HG03469 (cell line): ENCODE data around the gene KDM4D.
"Not testable (repeated sequence)": the region's sequence is repeated elsewhere in the genome, so short reads cannot be mapped to it uniquely, and the experiment has no call there.

Experiments
- ATAC-seq: cut with Tn5 transposase; IDR thresholded peaks from one replicate; pipeline ENCODE4 v1.9.1; 2021; ENCODE audit warnings: mild to moderate bottlenecking, moderate library complexity, moderate number of reproducible peaks; ENCODE audit not compliant: unreplicated experiment

Gene KDM4D

DNA sequence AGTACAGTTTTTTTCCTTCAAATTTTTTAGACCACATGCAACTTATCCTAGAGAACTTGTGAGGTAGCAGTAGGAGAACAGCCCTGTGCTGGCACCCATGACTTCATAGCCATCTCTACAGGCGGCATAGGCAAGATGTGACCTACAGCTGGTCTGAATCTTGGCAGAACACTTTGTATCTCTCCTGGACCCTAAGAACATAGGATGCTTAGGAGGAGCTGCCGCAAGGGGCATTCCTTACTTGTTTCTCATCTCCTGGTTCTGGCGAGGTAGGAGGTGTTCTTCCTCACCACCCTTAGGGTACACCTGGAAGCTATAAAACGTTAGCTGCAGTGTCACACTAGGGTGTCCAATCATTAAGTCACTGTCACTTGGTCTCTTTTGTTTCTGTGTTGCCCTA, 16.5 kb upstream of the KDM4D start:
- no peak for ATAC-seq

DNA sequence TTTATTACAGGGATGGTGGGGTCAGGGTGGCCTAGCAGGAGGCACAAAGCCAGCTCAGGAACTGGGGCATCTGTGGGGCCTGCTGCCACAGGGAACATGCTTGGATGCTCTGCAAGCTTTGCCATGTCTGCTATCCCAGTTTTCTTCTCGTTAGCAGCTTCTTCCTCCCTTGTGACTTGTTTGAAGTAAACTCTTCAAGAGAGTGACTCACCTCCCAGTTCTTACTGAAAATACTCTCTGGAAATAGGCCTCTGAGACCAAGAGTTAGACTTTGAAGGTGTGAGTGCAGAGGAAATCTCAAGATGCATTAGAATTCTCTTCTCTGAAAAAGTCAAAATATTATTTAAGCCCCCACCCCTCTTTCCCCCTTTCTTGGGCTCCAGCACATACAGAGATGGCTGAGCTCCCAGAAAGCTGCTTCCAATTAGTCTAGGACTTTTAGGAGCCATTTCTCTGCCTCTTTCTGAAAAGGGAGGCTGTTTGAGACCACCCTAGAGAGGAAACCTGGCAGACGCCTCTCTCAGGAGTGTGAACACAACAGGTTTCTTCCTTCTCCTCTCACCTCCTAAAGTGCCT, 15.3 kb upstream of the KDM4D start:
- ATAC-seq = no peak

DNA sequence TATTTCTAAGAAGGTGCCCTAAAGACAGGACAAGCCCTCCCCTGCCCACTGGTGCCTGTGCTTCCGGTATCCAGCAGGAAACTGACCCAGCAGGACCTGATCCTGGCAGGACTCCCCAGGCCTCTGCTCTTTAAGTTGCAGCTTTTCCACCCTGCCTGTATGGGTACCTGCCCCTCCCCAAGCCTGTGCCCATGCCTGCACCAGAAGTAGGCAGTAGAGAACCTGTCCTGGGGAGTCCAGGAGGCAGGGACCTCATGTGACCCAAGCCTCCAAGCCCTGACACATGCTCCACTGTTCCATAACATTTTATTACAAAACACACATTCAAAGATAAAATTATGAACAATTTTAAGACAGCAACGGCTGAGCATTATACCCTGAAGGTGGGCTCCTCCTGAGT, 14.3 kb upstream of the KDM4D start:
- ATAC-seq = no peak

DNA sequence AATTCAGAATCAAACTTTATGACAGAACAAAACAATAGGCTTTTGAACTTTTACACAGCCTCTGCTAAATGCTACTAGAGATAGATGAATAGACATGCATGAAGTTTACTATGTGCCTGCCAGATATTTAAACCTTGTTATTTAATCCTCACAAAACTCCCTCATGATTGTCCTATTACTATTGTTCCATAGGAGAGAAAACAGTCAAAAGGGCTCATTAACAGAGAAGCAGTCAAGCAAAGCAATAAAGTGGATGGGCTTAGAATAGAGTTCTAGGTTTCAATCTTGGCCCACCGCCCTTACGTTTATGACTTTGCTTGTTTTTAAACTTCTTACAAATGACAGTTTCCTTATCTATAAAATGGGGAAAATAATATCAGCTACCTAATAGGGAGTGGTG, 13.0 kb upstream of the KDM4D start:
- no peak for ATAC-seq

DNA sequence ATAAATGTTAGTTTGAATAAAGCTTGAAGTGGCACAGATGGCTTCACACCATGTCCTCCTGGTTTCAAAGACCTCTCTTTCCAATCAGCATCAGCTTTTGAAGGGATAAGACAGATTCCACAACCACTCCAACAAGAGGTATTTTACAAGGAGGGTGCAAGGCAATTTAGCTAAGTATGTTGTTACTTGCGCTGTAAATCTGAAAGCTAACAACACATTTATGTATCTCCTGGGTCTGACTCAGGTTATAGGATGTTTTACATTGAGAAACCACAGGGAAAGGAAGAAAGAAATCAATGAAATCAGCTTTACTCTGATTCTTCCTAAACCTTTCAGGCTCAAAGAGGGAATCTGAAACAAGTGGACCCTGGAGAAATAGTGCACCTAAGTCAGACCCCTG, 12.3 kb upstream of the KDM4D start:
- ATAC-seq = no peak

DNA sequence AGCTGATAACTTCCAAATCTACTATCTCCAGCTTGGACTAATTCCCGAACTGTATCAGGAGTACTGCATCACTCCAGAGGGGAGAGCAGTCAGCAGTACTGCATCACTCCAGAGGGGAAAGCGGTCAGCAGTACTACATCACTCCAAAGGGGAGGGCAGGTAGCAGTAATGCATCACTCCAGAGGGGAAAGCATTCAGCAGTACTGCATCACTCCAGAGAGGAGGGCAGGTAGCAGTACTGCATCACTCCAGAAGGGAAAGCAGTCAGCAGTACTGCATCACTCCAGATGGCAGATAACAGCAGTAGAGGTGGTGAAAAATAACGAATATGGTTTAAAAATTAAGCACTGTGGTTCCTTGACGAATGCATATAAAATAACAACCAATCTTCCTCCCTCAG, 8.6 kb upstream of the KDM4D start:
- ATAC-seq = no peak

DNA sequence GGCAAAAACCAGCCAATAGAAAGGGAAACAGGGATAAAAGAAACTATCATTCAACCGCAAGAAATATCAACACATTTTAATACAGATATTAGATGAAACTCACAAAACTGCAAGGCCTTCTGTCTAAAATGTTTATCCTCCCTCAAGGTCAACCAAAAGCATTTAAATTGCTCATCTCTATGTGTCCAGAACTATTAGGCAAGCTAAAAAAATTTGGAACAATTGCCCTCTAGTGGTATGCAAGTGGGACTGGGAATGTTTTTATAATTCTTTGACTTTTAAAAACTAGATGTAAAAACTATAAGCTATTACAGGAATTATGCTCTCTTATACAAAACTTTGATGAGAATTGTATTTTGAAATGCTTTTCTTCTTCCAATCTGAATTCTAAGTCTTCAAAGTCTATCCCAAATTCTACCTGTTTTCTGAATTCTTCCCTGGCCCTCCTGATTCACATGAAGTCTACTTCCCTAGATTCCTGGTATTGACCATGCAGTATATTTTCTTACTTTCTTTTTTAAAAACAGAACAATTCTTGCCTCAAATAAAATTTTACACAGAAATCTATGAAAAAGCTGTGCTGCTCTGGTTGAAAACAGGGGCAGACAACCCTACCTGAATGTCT, 5.1 kb upstream of the KDM4D start:
- ATAC-seq = no peak

DNA sequence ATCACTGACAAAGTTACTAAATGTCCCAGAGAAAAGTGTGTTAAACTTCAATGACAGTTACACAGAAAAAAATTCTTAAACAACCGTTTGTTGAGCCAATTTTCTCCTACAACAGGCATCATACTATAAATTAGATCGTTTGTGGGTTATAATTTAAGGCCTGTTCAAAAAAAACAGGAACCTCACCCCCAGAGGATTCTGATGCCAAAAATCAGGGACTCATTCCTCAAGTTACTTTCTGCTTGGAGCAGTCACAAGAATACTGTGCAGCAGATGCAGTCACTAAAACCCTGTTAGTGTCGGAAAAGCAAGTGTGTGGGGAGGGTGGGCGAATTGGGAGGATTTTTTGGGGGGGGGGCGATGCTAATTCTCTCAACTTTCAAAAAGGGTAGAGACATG, 810 bp upstream of the KDM4D start:
- ATAC-seq = no peak

DNA sequence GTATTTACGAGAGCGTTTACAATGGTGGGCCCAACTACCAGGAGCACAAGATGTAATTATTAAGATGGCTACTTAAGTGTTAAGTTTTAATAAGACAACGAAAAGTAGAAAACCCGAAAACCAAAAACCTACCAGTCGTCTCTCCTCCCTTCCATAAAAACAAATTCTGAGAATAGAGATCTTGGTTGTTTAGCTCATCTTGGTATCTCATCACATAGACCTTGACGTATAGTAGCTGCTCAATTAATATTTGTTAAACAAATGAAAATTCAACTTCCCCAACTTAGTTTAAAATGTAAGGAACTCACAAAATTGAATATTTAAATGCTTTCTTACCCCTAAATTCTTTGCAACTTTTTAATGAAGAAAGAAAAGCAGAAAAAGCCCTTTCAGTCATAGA, 669 bp downstream of the KDM4D start:
- no peak for ATAC-seq

DNA sequence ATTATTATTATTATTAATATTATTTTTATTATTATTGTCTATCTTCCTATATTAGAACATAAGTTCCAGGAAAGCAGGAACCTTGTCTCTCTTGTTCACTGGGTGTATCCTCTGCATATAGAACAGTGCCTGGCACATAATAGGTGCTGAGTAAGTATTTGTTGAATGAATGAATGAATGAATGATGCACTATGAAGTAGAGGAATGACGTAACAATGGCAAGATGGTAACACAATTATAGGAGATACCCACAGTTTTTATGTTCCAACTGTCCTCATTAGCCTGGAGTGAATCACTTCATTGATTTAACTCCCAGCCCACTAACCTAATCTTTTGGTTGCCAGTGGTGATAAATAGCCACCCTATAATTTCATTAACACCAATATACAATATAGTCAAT, 2.1 kb downstream of the KDM4D start:
- ATAC-seq = no peak

DNA sequence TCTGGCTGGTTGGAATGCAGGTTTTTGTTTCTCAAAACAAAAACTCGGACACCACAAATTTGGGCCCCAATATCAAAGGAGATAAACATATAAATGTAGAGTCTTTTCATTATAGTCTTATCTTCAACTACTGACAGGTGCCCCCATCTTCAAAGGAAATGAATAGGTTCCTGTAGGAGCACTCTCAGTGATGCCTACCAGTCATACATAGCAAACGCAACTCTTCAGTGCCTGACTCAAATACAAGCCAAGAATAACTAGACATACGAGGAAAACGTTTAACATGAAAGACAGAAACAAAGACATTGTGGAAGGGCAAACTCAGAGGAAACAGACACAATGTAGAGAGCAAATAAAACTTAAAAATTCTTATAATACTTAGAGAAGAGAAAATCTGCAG, 13.9 kb downstream of the KDM4D start:
- no peak for ATAC-seq

DNA sequence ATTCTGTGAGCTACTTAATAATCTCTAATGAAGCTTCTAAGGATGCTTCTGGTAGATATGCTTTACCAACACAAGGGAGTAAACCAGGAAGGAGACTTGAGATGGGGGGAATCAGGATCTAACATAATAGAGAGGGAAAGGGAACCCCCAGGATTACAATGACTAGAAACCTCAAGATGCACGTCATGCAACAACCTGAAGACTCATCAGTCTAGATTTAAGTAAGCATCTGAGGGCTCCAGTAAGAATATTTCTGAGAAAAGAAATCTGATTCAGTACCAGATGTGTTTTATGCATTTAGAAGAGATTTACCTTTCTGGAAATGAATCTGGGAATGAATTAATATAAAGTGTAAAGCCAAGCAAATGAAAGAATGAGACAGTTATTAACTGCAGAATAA, 15.2 kb downstream of the KDM4D start:
- no peak for ATAC-seq

DNA sequence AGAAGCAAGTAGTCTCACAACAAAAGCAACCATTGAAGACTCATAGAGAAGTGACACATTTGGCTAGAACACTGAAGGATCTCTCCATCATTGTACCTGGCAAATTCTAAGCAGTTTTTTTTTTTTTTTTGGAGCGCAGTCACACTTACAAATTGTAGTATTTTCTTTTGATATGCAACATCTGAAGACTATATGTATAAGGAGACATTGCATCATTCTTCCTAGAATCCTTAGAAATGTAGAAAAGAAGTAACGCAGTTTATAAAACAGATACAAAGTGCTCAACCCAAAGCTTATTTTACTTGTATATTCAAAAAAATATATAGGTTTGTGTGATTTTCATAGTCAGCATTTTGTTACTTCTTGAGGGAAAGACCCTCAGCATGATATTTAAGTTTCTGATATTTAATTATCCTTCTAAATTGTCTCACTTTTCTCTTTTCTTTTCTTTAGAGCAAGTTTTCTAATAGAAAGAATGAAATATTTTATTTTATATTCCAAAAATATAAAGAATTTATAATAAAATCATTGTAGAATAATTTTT, 20.0 kb downstream of the KDM4D start:
- ATAC-seq = no peak

DNA sequence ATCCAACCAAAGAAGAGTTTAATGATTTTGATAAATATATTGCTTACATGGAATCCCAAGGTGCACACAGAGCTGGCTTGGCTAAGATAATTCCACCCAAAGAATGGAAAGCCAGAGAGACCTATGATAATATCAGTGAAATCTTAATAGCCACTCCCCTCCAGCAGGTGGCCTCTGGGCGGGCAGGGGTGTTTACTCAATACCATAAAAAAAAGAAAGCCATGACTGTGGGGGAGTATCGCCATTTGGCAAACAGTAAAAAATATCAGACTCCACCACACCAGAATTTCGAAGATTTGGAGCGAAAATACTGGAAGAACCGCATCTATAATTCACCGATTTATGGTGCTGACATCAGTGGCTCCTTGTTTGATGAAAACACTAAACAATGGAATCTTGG, 23.9 kb downstream of the KDM4D start:
- no peak for ATAC-seq

DNA sequence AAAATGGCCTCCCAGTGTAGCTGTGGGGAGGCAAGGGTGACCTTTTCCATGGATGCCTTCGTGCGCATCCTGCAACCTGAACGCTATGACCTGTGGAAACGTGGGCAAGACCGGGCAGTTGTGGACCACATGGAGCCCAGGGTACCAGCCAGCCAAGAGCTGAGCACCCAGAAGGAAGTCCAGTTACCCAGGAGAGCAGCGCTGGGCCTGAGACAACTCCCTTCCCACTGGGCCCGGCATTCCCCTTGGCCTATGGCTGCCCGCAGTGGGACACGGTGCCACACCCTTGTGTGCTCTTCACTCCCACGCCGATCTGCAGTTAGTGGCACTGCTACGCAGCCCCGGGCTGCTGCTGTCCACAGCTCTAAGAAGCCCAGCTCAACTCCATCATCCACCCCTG, 24.8 kb downstream of the KDM4D start:
- ATAC-seq = no peak

DNA sequence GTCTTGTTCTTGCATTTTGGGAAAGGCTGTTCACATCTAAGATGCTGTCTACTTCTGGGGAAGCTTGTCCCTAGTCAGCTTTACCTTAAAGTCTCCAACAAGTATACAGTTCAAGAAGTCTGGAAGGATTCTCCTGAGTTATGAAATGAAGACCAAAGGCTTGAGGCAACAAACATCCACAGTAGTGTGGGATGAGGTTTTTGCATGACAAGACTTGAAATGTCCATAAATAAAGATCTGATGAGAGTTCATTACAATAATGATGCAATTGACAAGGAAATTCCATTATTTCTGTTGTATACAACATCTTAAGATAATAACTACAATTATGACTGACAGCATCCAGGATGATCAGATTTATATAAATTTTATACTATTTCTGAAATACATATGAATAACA, 30.2 kb downstream of the KDM4D start:
- ATAC-seq = no peak

DNA sequence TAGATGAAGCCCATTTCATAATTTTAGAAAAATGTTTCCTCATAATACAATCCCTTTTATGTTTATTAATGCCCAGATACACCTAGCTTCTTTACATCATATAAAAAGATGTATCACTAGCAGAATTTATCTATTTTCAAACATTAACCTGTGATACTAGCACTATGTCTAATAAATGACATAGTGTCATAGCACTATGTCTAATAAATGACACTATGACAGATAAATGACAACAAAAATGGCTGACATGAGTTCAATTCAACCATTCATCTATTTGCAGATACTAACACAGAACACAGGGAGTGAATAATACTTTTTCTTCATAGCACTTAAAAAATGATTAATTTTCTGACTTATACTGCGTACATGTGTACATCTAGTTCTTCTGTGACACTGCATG, 32.1 kb downstream of the KDM4D start:
- no peak for ATAC-seq

DNA sequence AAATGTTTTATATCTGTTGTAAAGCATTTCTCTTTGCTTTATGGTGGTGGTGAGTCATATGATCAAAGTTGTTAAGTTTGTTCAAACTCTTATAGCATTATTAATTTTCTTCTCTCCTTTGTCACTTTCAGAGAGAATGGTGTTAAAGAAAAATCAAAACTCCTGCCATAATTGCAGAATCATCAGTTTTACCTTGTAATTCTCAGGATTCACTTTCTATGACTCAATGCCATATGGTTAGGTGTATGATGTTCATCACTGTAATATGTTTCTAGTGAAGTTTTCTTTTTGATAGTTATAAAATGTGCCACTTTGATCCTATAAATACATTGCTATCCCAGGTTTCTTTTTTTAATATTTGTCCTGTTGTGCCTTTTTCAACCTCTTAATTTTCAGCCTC, 37.9 kb downstream of the KDM4D start:
- no peak for ATAC-seq

DNA sequence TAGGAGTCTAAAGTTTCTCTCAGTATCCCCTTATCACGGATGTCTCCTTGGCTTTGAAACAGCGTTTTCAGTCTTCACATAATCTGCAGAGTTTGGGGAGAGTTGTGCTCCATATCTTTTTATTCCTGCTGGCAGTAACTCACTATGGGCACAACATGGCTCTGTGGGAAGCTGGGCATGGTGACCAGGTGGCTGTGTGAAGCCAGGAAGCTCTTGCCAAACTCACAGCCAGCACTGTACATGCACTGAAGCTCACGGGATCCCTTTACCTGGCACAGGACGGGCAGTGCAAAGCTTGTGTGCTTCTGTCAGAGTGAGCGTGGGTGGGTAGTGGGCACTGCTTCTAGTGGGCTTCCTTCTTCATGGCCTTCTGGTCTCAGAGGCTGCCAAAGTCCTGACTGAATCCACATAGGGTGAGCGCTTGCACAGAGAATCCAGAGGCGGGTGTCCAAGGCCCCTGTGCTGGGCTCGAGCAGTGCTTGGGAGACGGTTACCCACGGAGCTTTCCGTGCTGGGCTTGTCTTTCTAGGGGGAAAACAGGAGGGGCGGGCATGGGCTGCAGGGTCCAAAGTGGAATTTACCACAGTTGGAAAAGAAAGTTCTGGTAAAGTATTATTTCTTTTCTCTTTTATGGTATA, 40.8 kb downstream of the KDM4D start:
- no peak for ATAC-seq

DNA sequence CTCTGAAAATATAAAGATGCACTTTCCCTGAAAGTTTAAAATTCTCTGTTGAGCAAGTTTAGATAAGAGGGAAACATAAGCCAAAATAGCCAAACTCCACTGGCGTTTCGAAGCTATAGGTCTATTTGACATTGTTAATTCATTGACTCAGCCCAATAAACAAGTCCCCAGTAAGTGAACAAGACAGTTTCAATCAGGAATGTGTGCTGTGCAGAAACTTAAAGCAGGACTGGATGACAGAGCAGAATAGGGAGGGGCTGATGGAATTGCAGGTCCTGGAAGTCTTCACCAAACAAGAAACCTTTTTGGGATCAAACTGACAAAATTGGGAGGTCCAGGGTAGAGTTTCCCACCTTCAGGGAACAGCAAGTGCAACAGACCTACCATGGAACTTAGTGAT, 42.6 kb downstream of the KDM4D start:
- ATAC-seq = no peak

DNA sequence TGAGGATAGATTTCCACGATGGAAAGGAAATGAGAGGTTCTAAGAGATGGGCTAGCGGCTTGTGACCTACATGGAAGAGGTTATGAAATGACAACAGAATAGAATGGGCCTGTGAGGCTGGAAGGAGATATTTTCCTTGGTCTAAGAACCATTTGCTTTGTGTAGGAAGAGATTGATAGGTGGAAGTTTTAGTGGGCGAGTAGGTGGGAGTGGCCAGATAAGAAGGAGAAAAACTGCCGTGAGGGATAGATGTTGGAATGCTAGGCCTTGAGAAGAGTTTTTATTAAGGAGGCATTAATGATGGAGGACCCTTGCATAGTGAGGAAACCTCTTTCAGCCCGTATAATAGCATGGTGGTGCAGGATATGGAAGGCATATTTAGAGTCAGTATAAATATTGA, 48.0 kb downstream of the KDM4D start:
- not testable (repeated sequence) for ATAC-seq

DNA sequence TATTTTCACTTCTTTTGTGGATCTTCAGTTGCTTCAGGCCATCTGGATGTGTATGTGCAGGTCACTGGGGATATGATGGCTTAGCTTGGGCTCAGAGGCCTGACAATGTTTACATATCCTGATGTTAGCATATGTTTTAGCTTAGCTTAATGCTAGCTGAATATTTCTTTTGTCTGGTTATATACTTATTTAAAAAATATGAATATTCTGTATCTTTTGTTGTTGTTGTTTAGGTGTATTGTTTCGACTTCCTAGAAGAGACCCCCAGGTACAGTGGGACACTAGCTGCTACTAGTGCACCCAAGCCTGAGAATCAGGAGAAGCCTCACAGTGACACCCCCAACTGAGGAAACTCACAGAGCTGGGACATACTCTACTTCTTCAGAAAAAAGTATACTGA, 51.4 kb downstream of the KDM4D start, which contains the start of gene KDM4E:
Gene KDM4E (plus strand): TSS at position 301 of the 400 bp plus-strand sequence. CDS start 300 bp downstream, outside the sequence.
- ATAC-seq = no peak
